Fibroblast of pulmonary artery (primary cell): ENCODE data around the gene TNFRSF21.
"Not testable (repeated sequence)": the region's sequence is repeated elsewhere in the genome, so short reads cannot be mapped to it uniquely, and the experiment has no call there.

Source experiments
- DNase-seq: peaks from one replicate; pipeline ENCODE4 v3.0.0-alpha.2; 2010; ENCODE audit warnings: low read depth
- H3K4me3 ChIP-seq: replicated peaks from 2 replicates; pipeline ENCODE4 v1.5.1; 2011; ENCODE audit warnings: low read depth, mild to moderate bottlenecking, control low read depth, low read length, moderate library complexity
- CTCF ChIP-seq: IDR thresholded peaks from 2 replicates; pipeline ENCODE4 v1.5.1; 2011; ENCODE audit warnings: mild to moderate bottlenecking, control low read depth, low read length, inconsistent platforms; ENCODE audit errors: missing control alignments

Gene TNFRSF21

GRCh38 chr6:47235421-47235820 is 74.3 kb downstream of the TNFRSF21 start:
- no peak overlapping the region for H3K4me3 ChIP-seq
- no peak for TF ChIP-seq CTCF
- DNase-seq: no peak

GRCh38 chr6:47234266-47234933 is 75.3 kb downstream of the TNFRSF21 start:
- H3K4me3 ChIP-seq: no peak overlapping the region
- DNase-seq: no peak
- no peak for TF ChIP-seq CTCF

- no peak for DNase-seq
- H3K4me3 ChIP-seq: no peak overlapping the region
- TF ChIP-seq CTCF: no peak
Observed at GRCh38 chr6:47231151-47231550, 78.6 kb downstream of the TNFRSF21 start.

GRCh38 chr6:47230579-47230978 is 79.1 kb downstream of the TNFRSF21 start:
- no peak overlapping the region for H3K4me3 ChIP-seq
- no peak for DNase-seq
- TF ChIP-seq CTCF: no peak

GRCh38 chr6:47229255-47229654 is 80.5 kb downstream of the TNFRSF21 start:
- no peak for DNase-seq
- no peak for TF ChIP-seq CTCF
- H3K4me3 ChIP-seq: no peak overlapping the region

GRCh38 chr6:47228093-47228492 is 81.6 kb downstream of the TNFRSF21 start:
- DNase-seq, H3K4me3 ChIP-seq: not testable (repeated sequence)

- H3K4me3 ChIP-seq, DNase-seq: not testable (repeated sequence)
Observed at GRCh38 chr6:47223251-47223650, 86.5 kb downstream of the TNFRSF21 start.

- TF ChIP-seq CTCF: no peak
- H3K4me3 ChIP-seq: no peak overlapping the region
- no peak for DNase-seq
Observed at GRCh38 chr6:47221565-47221964, 88.1 kb downstream of the TNFRSF21 start.
